ENCODE results near the gene BEND7. TPM values are rescaled to one million over a fixed set of nuclear protein-coding genes. Genes with fewer than 3 reads are reported as not detected.

The BEND7 gene
- total and polyA plus RNA-seq, 9 of the 15 experiments (the other 6 are each of a cell fraction or from before 2014, with no cell fraction given): 1.3 to 11.4 (median 5.2) TPM

DNA sequence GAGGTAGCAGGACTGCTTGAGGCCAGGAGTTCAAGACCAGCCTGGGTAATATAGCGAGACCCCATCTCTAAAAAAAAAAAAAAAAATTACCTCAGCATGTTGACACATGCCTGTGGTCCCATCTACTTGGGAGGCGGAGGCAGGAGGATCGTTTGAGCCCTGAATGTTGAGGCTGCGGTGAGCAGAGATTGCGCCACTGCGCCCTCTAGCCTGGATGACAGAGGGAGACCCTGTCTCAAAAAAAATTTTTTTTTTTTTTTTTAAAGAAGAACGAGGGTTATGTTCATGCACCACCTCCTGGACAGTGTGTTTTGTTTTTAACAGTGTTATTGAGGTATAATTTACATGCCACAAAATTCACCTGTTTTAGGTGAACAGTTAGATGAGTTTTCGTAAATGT lies 129.6 kb downstream of the BEND7 start:
- in situ Hi-C loops (cut with MboI): no loop called here
- H3K9me3 ChIP-seq (replicated peaks; ENCODE audit: control insufficient read depth, insufficient read depth, low read depth, low read length): peaks cover 9% of the 10 kb centered on the region
- TF ChIP-seq, protein P1, sequence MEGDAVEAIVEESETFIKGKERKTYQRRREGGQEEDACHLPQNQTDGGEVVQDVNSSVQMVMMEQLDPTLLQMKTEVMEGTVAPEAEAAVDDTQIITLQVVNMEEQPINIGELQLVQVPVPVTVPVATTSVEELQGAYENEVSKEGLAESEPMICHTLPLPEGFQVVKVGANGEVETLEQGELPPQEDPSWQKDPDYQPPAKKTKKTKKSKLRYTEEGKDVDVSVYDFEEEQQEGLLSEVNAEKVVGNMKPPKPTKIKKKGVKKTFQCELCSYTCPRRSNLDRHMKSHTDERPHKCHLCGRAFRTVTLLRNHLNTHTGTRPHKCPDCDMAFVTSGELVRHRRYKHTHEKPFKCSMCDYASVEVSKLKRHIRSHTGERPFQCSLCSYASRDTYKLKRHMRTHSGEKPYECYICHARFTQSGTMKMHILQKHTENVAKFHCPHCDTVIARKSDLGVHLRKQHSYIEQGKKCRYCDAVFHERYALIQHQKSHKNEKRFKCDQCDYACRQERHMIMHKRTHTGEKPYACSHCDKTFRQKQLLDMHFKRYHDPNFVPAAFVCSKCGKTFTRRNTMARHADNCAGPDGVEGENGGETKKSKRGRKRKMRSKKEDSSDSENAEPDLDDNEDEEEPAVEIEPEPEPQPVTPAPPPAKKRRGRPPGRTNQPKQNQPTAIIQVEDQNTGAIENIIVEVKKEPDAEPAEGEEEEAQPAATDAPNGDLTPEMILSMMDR (IDR thresholded peaks at IDR 0.05 in 2 of 3, conservative IDR thresholded peaks at IDR 0.05 in 1 of 3; ENCODE audit: insufficient read depth in 2 of 3, low read depth in 1 of 3, low read length in 3 of 3): peak in 1 of 3 experiments; percentile 30; a peak in 1 of 6 replicates
- TF ChIP-seq ZNF384 (IDR thresholded peaks at IDR 0.05; ENCODE audit: low read depth, low read length): peak; percentile 72
- TF ChIP-seq, protein P2, sequence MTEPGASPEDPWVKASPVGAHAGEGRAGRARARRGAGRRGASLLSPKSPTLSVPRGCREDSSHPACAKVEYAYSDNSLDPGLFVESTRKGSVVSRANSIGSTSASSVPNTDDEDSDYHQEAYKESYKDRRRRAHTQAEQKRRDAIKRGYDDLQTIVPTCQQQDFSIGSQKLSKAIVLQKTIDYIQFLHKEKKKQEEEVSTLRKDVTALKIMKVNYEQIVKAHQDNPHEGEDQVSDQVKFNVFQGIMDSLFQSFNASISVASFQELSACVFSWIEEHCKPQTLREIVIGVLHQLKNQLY (CRISPR knock-in tag; conservative IDR thresholded peaks at IDR 0.05): no peak
- no peaks in the 10 kb centered on the region for H3K79me2 ChIP-seq (ENCODE audit: control insufficient read depth, insufficient read depth, low read length)
- no peak overlapping the region for H2AFZ ChIP-seq (ENCODE audit: low read depth, low read length)
- H3K9ac ChIP-seq (ENCODE audit: insufficient read depth in 1 of 2, low read depth in 2 of 2, low read length in 2 of 2): no peak overlapping the region
- H3K27me3 ChIP-seq (ENCODE audit: control insufficient read depth in 2 of 2, insufficient read depth in 2 of 2, low read length in 2 of 2): no peaks in the 10 kb centered on the region
- intact Hi-C loops (cut with micrococcal nuclease): no loop called here
- H3K27ac ChIP-seq (ENCODE audit: extremely low read depth, low read depth, low read length): no peak overlapping the region
- BruUV-seq (replicated peaks): no TSS peak
- FAIRE-seq: no peak
- no peak overlapping the region for H3K4me3 ChIP-seq
- CTCF ChIA-PET (ENCODE audit: low intra/inter-chr PET ratio): no interaction called here
- no peaks in the 10 kb centered on the region for H4K20me1 ChIP-seq (replicated peaks; ENCODE audit: control insufficient read depth, insufficient read depth, low read length)
- H3K9me1 ChIP-seq (ENCODE audit: control insufficient read depth, insufficient read depth, low read length): no peaks in the 10 kb centered on the region
- H3K4me2 ChIP-seq (ENCODE audit: insufficient read depth, low read length): no peak overlapping the region
- POLR2A ChIA-PET: no interaction called here
- WGBS (ENCODE audit: insufficient coverage, low coverage, missing lambda C conversion rate): 68% methylated on average over 8 of the region's 8 CpGs
- ATAC-seq: no peak
- peaks cover 8 to 10% of the 10 kb centered on the region in 2 experiments; a peak in 4 of 5 replicates for H3K4me1 ChIP-seq (replicated peaks in 1 of 2; ENCODE audit: control insufficient read depth in 2 of 2, insufficient read depth in 2 of 2, low read length in 2 of 2)
- peak in 1 of 4 experiments; percentile 38 for DNase-seq (ENCODE audit: extremely low read depth in 1 of 4, low spot score in 3 of 4)
- H3K36me3 ChIP-seq (ENCODE audit: control insufficient read depth, insufficient read depth, low read length): no peaks in the 10 kb centered on the region

Data from K562 (cell line).